GM12801 (cell line): ENCODE data around the gene C2orf42.

Experiments used
- CTCF ChIP-seq: IDR thresholded peaks from one replicate; pipeline ENCODE4 v1.5.1; 2011; ENCODE audit warnings: control low read depth; ENCODE audit not compliant: insufficient read length; ENCODE audit errors: extremely low read depth

The C2orf42 gene

DNA sequence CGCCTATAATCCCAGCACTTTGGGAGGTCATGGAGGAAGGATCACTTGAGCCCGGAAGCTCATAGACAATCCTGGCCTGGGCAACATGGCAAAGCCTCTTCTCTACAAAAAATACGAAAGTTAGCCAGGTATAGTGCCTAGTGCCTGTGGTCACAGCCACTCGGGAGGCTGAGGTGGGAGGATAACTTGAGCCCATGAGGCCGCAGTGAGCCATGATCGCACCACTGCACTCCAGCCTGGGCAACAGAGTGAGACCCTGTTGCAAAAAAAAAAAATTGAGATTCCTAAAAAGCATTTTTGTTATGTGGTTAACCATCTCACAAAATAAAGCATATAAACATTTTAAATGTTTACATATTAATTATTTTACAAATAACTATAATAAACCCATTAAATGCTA, 89.6 kb downstream of the C2orf42 start:
- no peak for TF ChIP-seq CTCF
